ENCODE data around the gene C4orf54. TPM values are rescaled to one million over a fixed set of nuclear protein-coding genes. Genes with fewer than 3 reads are reported as not detected.

The C4orf54 gene
- total RNA-seq, 5 donors from 2014 or later (not counting 1 experiment from before 2014, with no cell fraction given), result not detected

GRCh38 chr4:99612281-99612680 is 45.3 kb downstream of the C4orf54 start:
- Histone ChIP-seq H3K36me3 (ENCODE audit: control insufficient read depth in 2 of 2, extremely low read depth in 1 of 2, insufficient read depth in 1 of 2, low read length in 1 of 2) (no peaks in the 10 kb centered on the region), H3K27me3 (replicated peaks in 1 of 2; ENCODE audit: control insufficient read depth in 2 of 2, extremely low read depth in 1 of 2, insufficient read depth in 2 of 2, low read length in 1 of 2) (peaks cover 2 to 4% of the 10 kb centered on the region in 2 experiments), H3K4me1 (ENCODE audit: control insufficient read depth in 1 of 2, extremely low read depth in 1 of 2, insufficient read depth in 2 of 2, low read length in 2 of 2) (no peaks in the 10 kb centered on the region), H3K9me3 (no peaks in the 10 kb centered on the region), H3K4me3 (ENCODE audit: control insufficient read depth in 1 of 2, extremely low read depth in 1 of 2, low read length in 1 of 2) (no peak overlapping the region), H3K27ac (ENCODE audit: low read length) (no peak overlapping the region)
- Mint-ChIP-seq H3K36me3 (no peaks in the 10 kb centered on the region), H3K4me1 (no peaks in the 10 kb centered on the region), H3K4me3 (no peak overlapping the region), H3K27ac (no peak overlapping the region), H3K27me3 (peaks cover 17 to 32% of the 10 kb centered on the region in 2 donors), H3K9me3 (no peaks in the 10 kb centered on the region)
- WGBS (ENCODE audit: insufficient coverage), result 80% methylated on average over 1 of the region's 3 CpGs
- ATAC-seq (replicated peaks in 1 of 4), result no peak
- ChIA-PET POLR2A (interaction anchor here in 1 of 2 donors (0.6 kb wide), 1 partner anchor 212 kb away, joined by 3 read pairs; no protein-coding TSS in a partner anchor), CTCF (no interaction called here)
- no peak for DNase-seq

- H3K27ac Mint-ChIP-seq, result no peak overlapping the region
- Histone ChIP-seq H3K4me1 (ENCODE audit: control insufficient read depth in 1 of 2, extremely low read depth in 1 of 2, insufficient read depth in 2 of 2, low read length in 2 of 2) (no peaks in the 10 kb centered on the region), H3K27me3 (replicated peaks in 1 of 2; ENCODE audit: control insufficient read depth in 2 of 2, extremely low read depth in 1 of 2, insufficient read depth in 2 of 2, low read length in 1 of 2) (peaks cover 0 to 2% of the 10 kb centered on the region in 2 experiments), H3K36me3 (ENCODE audit: control insufficient read depth in 2 of 2, extremely low read depth in 1 of 2, insufficient read depth in 1 of 2, low read length in 1 of 2) (no peaks in the 10 kb centered on the region), H3K4me3 (ENCODE audit: control insufficient read depth in 1 of 2, extremely low read depth in 1 of 2, low read length in 1 of 2) (no peak overlapping the region), H3K27ac (ENCODE audit: low read length) (no peak overlapping the region), H3K9me3 (no peaks in the 10 kb centered on the region)
- H3K36me3 Mint-ChIP-seq, result no peaks in the 10 kb centered on the region
- peaks cover 17 to 28% of the 10 kb centered on the region in 2 donors for H3K27me3 Mint-ChIP-seq
- no peaks in the 10 kb centered on the region for H3K4me1 Mint-ChIP-seq
- ATAC-seq (replicated peaks in 1 of 4), result no peak
- WGBS (ENCODE audit: insufficient coverage), result 92% methylated on average over 3 of the region's 5 CpGs
- POLR2A ChIA-PET, result no interaction called here
- no peak for DNase-seq
- H3K9me3 Mint-ChIP-seq, result no peaks in the 10 kb centered on the region
- H3K4me3 Mint-ChIP-seq, result no peak overlapping the region
- CTCF ChIA-PET, result interaction anchor here in 1 of 2 donors (0.5 kb wide), 1 partner anchor 34 kb away, joined by 6 read pairs; no protein-coding TSS in a partner anchor
These were observed 46.9 kb downstream of the C4orf54 start for GRCh38 chr4:99610605-99611175.

GRCh38 chr4:99608417-99608816 is 49.2 kb downstream of the C4orf54 start:
- ATAC-seq (replicated peaks in 1 of 4) (no peak), DNase-seq (no peak)
- peaks cover 19 to 42% of the 10 kb centered on the region in 2 donors for H3K27me3 Mint-ChIP-seq
- Histone ChIP-seq H3K27me3 (replicated peaks in 1 of 2; ENCODE audit: control insufficient read depth in 2 of 2, extremely low read depth in 1 of 2, insufficient read depth in 2 of 2, low read length in 1 of 2) (peaks cover 0 to 2% of the 10 kb centered on the region in 2 experiments), H3K4me1 (ENCODE audit: control insufficient read depth in 1 of 2, extremely low read depth in 1 of 2, insufficient read depth in 2 of 2, low read length in 2 of 2) (no peaks in the 10 kb centered on the region), H3K27ac (ENCODE audit: low read length) (no peak overlapping the region), H3K36me3 (ENCODE audit: control insufficient read depth in 2 of 2, extremely low read depth in 1 of 2, insufficient read depth in 1 of 2, low read length in 1 of 2) (no peaks in the 10 kb centered on the region), H3K4me3 (ENCODE audit: control insufficient read depth in 1 of 2, extremely low read depth in 1 of 2, low read length in 1 of 2) (no peak overlapping the region), H3K9me3 (no peaks in the 10 kb centered on the region)
- CTCF ChIA-PET, result no interaction called here
- H3K9me3 Mint-ChIP-seq, result no peaks in the 10 kb centered on the region
- no peak overlapping the region for H3K4me3 Mint-ChIP-seq
- H3K4me1 Mint-ChIP-seq, result no peaks in the 10 kb centered on the region
- POLR2A ChIA-PET, result no interaction called here
- H3K27ac Mint-ChIP-seq, result no peak overlapping the region
- H3K36me3 Mint-ChIP-seq, result no peaks in the 10 kb centered on the region
- 100% methylated on average over 2 of the region's 5 CpGs for WGBS (ENCODE audit: insufficient coverage)

Other genes starting within 250 kb of the C4orf54 start
- gene ADH7, start 222.5 kb downstream of the C4orf54 start, total RNA-seq, result not detected
- not detected for gene C4orf17, start 146.8 kb downstream of the C4orf54 start, total RNA-seq
- gene TRMT10A, start 93.8 kb downstream of the C4orf54 start, total RNA-seq, result 1 to 10 TPM; 3.4 to 5.3 (median 4.0) TPM
- under 1 TPM in 4 of 5 donors, not detected in 1; 0.19 to 0.75 (median 0.37) TPM for gene MTTP, start 83.0 kb downstream of the C4orf54 start, total RNA-seq
- gene DAPP1, start 159.0 kb upstream of the C4orf54 start, total RNA-seq, result 10 to 100 TPM; 12.9 to 18.7 (median 14.3) TPM
- 10 to 100 TPM; 17.5 to 25.0 (median 19.4) TPM for gene LAMTOR3, start 236.6 kb upstream of the C4orf54 start, total RNA-seq